GM12865 (cell line): ENCODE data around the gene IFT88.
"Not testable (repeated sequence)": the region's sequence is repeated elsewhere in the genome, so short reads cannot be mapped to it uniquely, and the experiment has no call there.

Source experiments
- DNase-seq: peaks from one replicate; pipeline ENCODE4 v3.0.0; 2010; ENCODE audit warnings: low read depth
- H3K4me3 ChIP-seq: 2 replicates; pipeline ENCODE4 v1.5.1; 2011; ENCODE audit warnings: mild to moderate bottlenecking, low read depth, low read length, control low read depth
- CTCF ChIP-seq: IDR thresholded peaks from 2 replicates; pipeline ENCODE4 v1.5.1; 2011; ENCODE audit warnings: low read length, control low read depth, low read depth, inconsistent platforms; ENCODE audit not compliant: insufficient read depth; ENCODE audit errors: missing control alignments

Gene IFT88

GRCh38 chr13:20669162-20669561, 102.2 kb downstream of the IFT88 start:
- peak; percentile 50 for DNase-seq
- no peak for TF ChIP-seq CTCF
- no peak overlapping the region for H3K4me3 ChIP-seq

- TF ChIP-seq CTCF: no peak
- no peak for DNase-seq
- no peak overlapping the region for H3K4me3 ChIP-seq
These were observed 104.8 kb downstream of the IFT88 start for GRCh38 chr13:20671789-20672188.

GRCh38 chr13:20672772-20673171, 105.8 kb downstream of the IFT88 start:
- H3K4me3 ChIP-seq: no peak overlapping the region
- no peak for DNase-seq
- TF ChIP-seq CTCF: no peak

GRCh38 chr13:20673715-20674114, 106.8 kb downstream of the IFT88 start:
- no peak for DNase-seq
- TF ChIP-seq CTCF: no peak
- no peak overlapping the region for H3K4me3 ChIP-seq

GRCh38 chr13:20676213-20676612, 109.3 kb downstream of the IFT88 start:
- TF ChIP-seq CTCF: no peak
- no peak overlapping the region for H3K4me3 ChIP-seq
- no peak for DNase-seq

- not testable (repeated sequence) for H3K4me3 ChIP-seq, DNase-seq
These were observed 111.6 kb downstream of the IFT88 start for GRCh38 chr13:20678606-20679005.

- no peak for TF ChIP-seq CTCF
- no peak overlapping the region for H3K4me3 ChIP-seq
- no peak for DNase-seq
These were observed 112.9 kb downstream of the IFT88 start for GRCh38 chr13:20679879-20680278.
